GM10266 (cell line): ENCODE results near the gene ASB10.

Experiments used
- DNase-seq: peaks from one replicate; pipeline ENCODE4 v3.0.0; 2012; ENCODE audit errors: extremely low spot score
- CTCF ChIP-seq: IDR thresholded peaks from 2 replicates; pipeline ENCODE4 v1.5.1; 2012; ENCODE audit warnings: mild to moderate bottlenecking, low read depth; ENCODE audit not compliant: control insufficient read depth, insufficient read depth; ENCODE audit errors: missing control alignments

The ASB10 gene

GRCh38 chr7:151185762-151186639 is 1.0 kb downstream of the ASB10 start:
- TF ChIP-seq CTCF, result no peak

GRCh38 chr7:151181011-151181431 is 6.0 kb downstream of the ASB10 start:
- no peak for DNase-seq
- TF ChIP-seq CTCF, result no peak

More at GRCh38 chr7:151185762-151186639, 1.0 kb downstream of the ASB10 start:
- no peak for DNase-seq

- TF ChIP-seq CTCF, result no peak
- DNase-seq, result no peak
These were observed 7.1 kb downstream of the ASB10 start for GRCh38 chr7:151179946-151180345.

- no peak for TF ChIP-seq CTCF
These were observed 7.7 kb downstream of the ASB10 start for GRCh38 chr7:151179287-151179860.

GRCh38 chr7:151178831-151179230 is 8.2 kb downstream of the ASB10 start:
- TF ChIP-seq CTCF, result no peak
- no peak for DNase-seq

More at GRCh38 chr7:151179287-151179860, 7.7 kb downstream of the ASB10 start:
- no peak for DNase-seq

- DNase-seq, result no peak
- TF ChIP-seq CTCF, result no peak
These were observed 8.8 kb downstream of the ASB10 start for GRCh38 chr7:151178236-151178635.

GRCh38 chr7:151177310-151177709 is 9.7 kb downstream of the ASB10 start:
- TF ChIP-seq CTCF, result no peak
- DNase-seq, result no peak
